Keratinocyte (primary cell): Measurements from ENCODE around the gene PREP. TPM values are rescaled to one million over a fixed set of nuclear protein-coding genes. Genes with fewer than 3 reads are reported as not detected.

Source experiments
- DNase-seq: peaks from one replicate; pipeline ENCODE4 v3.0.0-alpha.2; 2011; ENCODE audit warnings: low read depth, missing footprints, low spot score
- FAIRE-seq: peaks from 2 replicates; lab custom pipeline; 2011; peaks lifted over from hg19 to GRCh38; lab: Jason Lieb, UNC
- H2AFZ ChIP-seq: 2 replicates; pipeline ENCODE4 v1.6.0; 2012; ENCODE audit warnings: low read length, control low read depth, inconsistent platforms; ENCODE audit not compliant: control insufficient read depth
- H3K27ac ChIP-seq: 2 replicates; pipeline ENCODE4 v1.5.1; 2011; ENCODE audit warnings: low read length; ENCODE audit not compliant: control insufficient read depth, insufficient read depth
- H3K27me3 ChIP-seq: 3 replicates; pipeline ENCODE4 v1.6.0; 2011; ENCODE audit warnings: low read length; ENCODE audit not compliant: control insufficient read depth, insufficient read depth; ENCODE audit errors: extremely low read depth
- H3K36me3 ChIP-seq, 2 experiments: 2 replicates in 1 of 2; 3 replicates in 1 of 2; pipeline ENCODE4 v1.5.1; 2011; ENCODE audit warnings: low read length in 2 of 2, mild to moderate bottlenecking in 1 of 2; ENCODE audit not compliant: control insufficient read depth in 2 of 2, insufficient read depth in 2 of 2; ENCODE audit errors: extremely low read depth in 1 of 2
- H3K4me1 ChIP-seq: 3 replicates; pipeline ENCODE4 v1.5.1; 2011; ENCODE audit warnings: low read length; ENCODE audit not compliant: control insufficient read depth, insufficient read depth; ENCODE audit errors: extremely low read depth
- H3K4me2 ChIP-seq: 3 replicates; pipeline ENCODE4 v1.6.0; 2011; ENCODE audit warnings: low read depth, low read length; ENCODE audit not compliant: control insufficient read depth, insufficient read depth; ENCODE audit errors: extremely low read depth
- H3K4me3 ChIP-seq, 3 experiments: fragments of 200-600 bp in 1 of 3; sonication (generic) in 1 of 3; 2 replicates in 2 of 3; 3 replicates in 1 of 3; pipeline ENCODE4 v1.5.1; 2011 to 2016; ENCODE audit warnings: low read length in 3 of 3, mild to moderate bottlenecking in 3 of 3, control low read depth in 2 of 3, inconsistent platforms in 1 of 3, low read depth in 1 of 3, mixed read lengths in 1 of 3, mixed run types in 1 of 3, moderate library complexity in 1 of 3; ENCODE audit not compliant: control insufficient read depth in 2 of 3, insufficient read depth in 2 of 3; ENCODE audit errors: extremely low read depth in 1 of 3
- H3K79me2 ChIP-seq: 2 replicates; pipeline ENCODE4 v1.6.0; 2012; ENCODE audit warnings: low read length; ENCODE audit not compliant: control insufficient read depth, insufficient read depth
- H3K9ac ChIP-seq: 3 replicates; pipeline ENCODE4 v1.6.0; 2011; ENCODE audit warnings: low read length; ENCODE audit not compliant: control insufficient read depth, insufficient read depth; ENCODE audit errors: extremely low read depth
- H3K9me1 ChIP-seq: 3 replicates; pipeline ENCODE4 v1.6.0; 2011; ENCODE audit warnings: low read length; ENCODE audit not compliant: control insufficient read depth, insufficient read depth; ENCODE audit errors: extremely low read depth
- H3K9me3 ChIP-seq: 2 replicates; pipeline ENCODE4 v1.5.1; 2012; ENCODE audit warnings: low read depth, low read length; ENCODE audit not compliant: control insufficient read depth
- H4K20me1 ChIP-seq: 3 replicates; pipeline ENCODE4 v1.6.0; 2011; ENCODE audit warnings: low read length; ENCODE audit not compliant: control insufficient read depth, insufficient read depth; ENCODE audit errors: extremely low read depth
- CTCF ChIP-seq, 3 experiments: IDR thresholded peaks in 1 of 3; conservative IDR thresholded peaks in 1 of 3; optimal IDR thresholded peaks in 1 of 3; 2 replicates in 2 of 3; 3 replicates in 1 of 3; pipeline versions ENCODE3 to v1.5.1; 2011; ENCODE audit warnings: low read length in 3 of 3, mild to moderate bottlenecking in 3 of 3, moderate library complexity in 2 of 3, control low read depth in 1 of 3, inconsistent platforms in 1 of 3; ENCODE audit not compliant: insufficient read depth in 2 of 3; ENCODE audit errors: extremely low read depth in 1 of 3
- EZH2 ChIP-seq: IDR thresholded peaks from one replicate; pipeline ENCODE4 v1.6.1; 2012; ENCODE audit warnings: inconsistent platforms, mild to moderate bottlenecking, low read length, moderate library complexity
- dilution Hi-C: fragments of 300-500 bp; cut with MboI; formaldehyde crosslinking; loops from one replicate; pipeline ENCODE4 v1.7.0; 2020; ENCODE audit warnings: low sequenced_read_pairs; ENCODE audit not compliant: extremely low pct_ligation_motif_present
- polyA minus RNA-seq, 3 experiments: library from RNA; depleted of rRNA, polyadenylated mRNA; stranded (reverse); fragments of >200 nt; gene quantifications; 1 replicate in 1 of 3; 2 replicates in 1 of 3; 3 replicates in 1 of 3; pipeline ENCODE4 v1.2.3, GENCODE V29; 2011
- polyA plus RNA-seq, 5 experiments: library from polyadenylated mRNA; depleted of rRNA in 3 of 5; stranded (reverse) in 3 of 5; stranded (forward) in 1 of 5; unstranded in 1 of 5; fragments of >200 nt; gene quantifications; 1 replicate in 1 of 5; 2 replicates in 3 of 5; 3 replicates in 1 of 5; pipeline versions ENCODE4 v1.2.1 to v1.2.3, GENCODE V29; 2011 to 2012; ENCODE audit warnings: missing spikeins in 2 of 5, low read depth in 1 of 5, low replicate concordance in 1 of 5

The PREP gene
- polyA plus RNA-seq = 34.5 to 75.6 TPM (median 48.3 TPM) in 3 replicates
- polyA plus RNA-seq (2011; ENCODE audit: low read depth) = 21.3 TPM
- polyA plus RNA-seq (2011; cell fraction: cytosol; rRNA removed) = 40.7 and 53.0 TPM in 2 replicates
- polyA plus RNA-seq (2011; cell fraction: nucleus; rRNA removed) = 68.8 and 78.5 TPM in 2 replicates
- polyA plus RNA-seq (2012; ENCODE audit: low replicate concordance) = 48.0 and 64.3 TPM in 2 replicates
- polyA minus RNA-seq = 40.6 to 78.5 TPM (median 44.3 TPM) in 3 replicates
- polyA minus RNA-seq (2011; cell fraction: cytosol; rRNA and poly(A)+ RNA removed) = 25.9 TPM
- 37.9 and 87.7 TPM in 2 replicates for polyA minus RNA-seq (2011; cell fraction: nucleus; rRNA and poly(A)+ RNA removed)

DNA sequence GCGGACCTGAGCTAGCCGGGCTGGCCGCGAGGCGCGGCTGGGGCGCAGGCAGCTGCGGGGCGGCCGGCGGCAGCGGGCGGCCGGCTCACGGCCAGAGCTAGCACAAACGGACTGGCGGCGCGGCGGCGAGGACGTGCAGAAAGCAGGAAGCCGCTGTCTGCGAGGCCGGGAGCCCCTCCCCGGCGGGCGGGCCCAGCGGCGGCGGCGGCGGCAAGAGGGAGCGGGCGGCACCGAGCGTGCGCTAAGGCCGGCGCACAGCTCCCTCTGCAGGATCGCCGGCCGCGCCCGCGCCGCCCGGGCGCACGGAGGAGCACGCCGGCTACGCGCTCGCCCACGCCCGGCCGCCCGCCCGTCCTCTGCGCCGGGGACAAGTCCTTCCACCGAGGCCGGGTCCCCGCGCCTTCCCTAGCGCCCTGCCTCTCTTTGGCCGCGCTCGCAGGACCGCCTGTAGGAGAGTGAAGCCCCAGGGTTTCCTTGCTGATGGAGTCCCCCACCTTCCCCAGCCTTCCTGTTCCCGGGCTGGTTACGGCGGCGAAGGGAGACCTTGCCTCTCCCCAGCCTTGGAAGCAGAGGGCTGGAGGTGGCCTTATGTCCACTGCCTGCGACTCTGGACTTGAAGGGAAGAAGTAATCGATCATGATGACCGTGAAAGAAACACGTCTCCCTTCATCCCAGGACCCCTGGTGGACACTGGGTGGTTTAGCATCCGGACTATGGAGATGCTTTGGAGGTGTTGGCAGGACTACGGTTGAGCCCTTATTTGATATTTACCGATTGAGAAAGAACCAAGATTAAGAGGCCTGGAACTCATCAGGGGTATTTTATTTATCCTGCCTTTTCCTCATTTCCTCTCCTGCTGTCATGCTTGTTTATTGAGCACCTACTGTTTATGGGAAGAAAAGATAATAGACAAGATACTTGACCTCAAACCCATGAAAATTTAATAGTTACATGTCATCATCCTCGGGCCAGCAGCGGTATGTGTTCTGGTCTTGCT is at the start of gene PREP:
PREP (minus strand) TSS at position 144 of the 997 bp plus-strand sequence. CDS start 191 bp downstream, outside the sequence.
- no peaks in the 10 kb centered on the region for H4K20me1 ChIP-seq
- no peaks in the 10 kb centered on the region for H3K9me3 ChIP-seq
- no peaks in the 10 kb centered on the region for H3K27me3 ChIP-seq
- peak within 1 kb of the TSS; percentile 85 for H3K4me2 ChIP-seq
- no peaks in the 10 kb centered on the region for H3K36me3 ChIP-seq
- FAIRE-seq = peak; percentile 78
- peak; percentile 83 to 96 (median 83) for TF ChIP-seq CTCF (optimal IDR thresholded peaks at IDR 0.05 in 1 of 3, IDR thresholded peaks at IDR 0.05 in 1 of 3, conservative IDR thresholded peaks at IDR 0.05 in 1 of 3; ENCODE audit: extremely low read depth in 1 of 3, insufficient read depth in 2 of 3, low read length in 3 of 3)
- TF ChIP-seq EZH2 = no peak
- dilution Hi-C loops = loop anchor here (25.0 kb wide), 1 partner anchor 316 kb away; no protein-coding TSS in a partner anchor
- H3K4me3 ChIP-seq = peak within 1 kb of the TSS; percentile 79 to 92 (median 92)
- H3K4me1 ChIP-seq = peaks cover 37% of the 10 kb centered on the region
- peak within 1 kb of the TSS; percentile 99 for H2AFZ ChIP-seq
- H3K9ac ChIP-seq = peak within 1 kb of the TSS; percentile 85
- peak within 1 kb of the TSS; percentile 64 for H3K27ac ChIP-seq
- peaks cover under 1% of the 10 kb centered on the region for H3K9me1 ChIP-seq
- H3K79me2 ChIP-seq = peaks cover 46% of the 10 kb centered on the region
- no peak for DNase-seq

DNA sequence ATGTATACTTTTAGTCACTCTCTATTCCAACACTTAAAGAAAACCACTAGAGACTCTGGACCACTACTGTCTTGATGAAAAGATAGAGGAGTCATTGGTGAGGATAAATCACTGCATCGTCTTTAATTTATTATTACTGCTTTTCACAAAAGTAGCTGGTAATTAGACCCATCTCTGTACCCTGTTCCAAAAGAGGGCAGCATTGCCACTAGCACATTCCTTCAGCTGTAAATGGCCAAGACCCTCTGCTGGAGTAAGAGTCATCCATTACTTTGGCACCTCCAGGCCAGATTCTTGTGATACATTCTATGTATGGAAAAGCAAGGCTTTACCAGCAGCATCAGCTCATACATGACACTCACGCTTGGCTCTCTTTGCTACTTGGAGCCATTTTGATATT is 49.5 kb upstream of the PREP start:
- DNase-seq (no peak), FAIRE-seq (no peak)
- H3K27ac ChIP-seq = no peak overlapping the region
- H3K36me3 ChIP-seq = no peaks in the 10 kb centered on the region
- no peak overlapping the region for H3K4me2 ChIP-seq
- TF ChIP-seq CTCF (optimal IDR thresholded peaks at IDR 0.05 in 1 of 3, IDR thresholded peaks at IDR 0.05 in 1 of 3, conservative IDR thresholded peaks at IDR 0.05 in 1 of 3; ENCODE audit: extremely low read depth in 1 of 3, insufficient read depth in 2 of 3, low read length in 3 of 3) = no peak
- no peak for TF ChIP-seq EZH2
- dilution Hi-C loops = no loop called here
- no peaks in the 10 kb centered on the region for H4K20me1 ChIP-seq
- no peaks in the 10 kb centered on the region for H3K27me3 ChIP-seq
- H3K9me1 ChIP-seq = no peaks in the 10 kb centered on the region
- no peaks in the 10 kb centered on the region for H3K79me2 ChIP-seq
- H3K9ac ChIP-seq = no peak overlapping the region
- H3K4me1 ChIP-seq = no peaks in the 10 kb centered on the region
- H3K4me3 ChIP-seq = no peak overlapping the region
- H2AFZ ChIP-seq = no peak overlapping the region
- no peaks in the 10 kb centered on the region for H3K9me3 ChIP-seq
